Retinal pigment epithelial cell (primary cell): ENCODE results near the gene SBF1.

Experiments
- DNase-seq: peaks from one replicate; pipeline ENCODE4 v3.0.0-alpha.2; 2010; ENCODE audit warnings: low read depth
- H3K4me3 ChIP-seq: 2 replicates; pipeline ENCODE4 v1.5.1; 2011; ENCODE audit warnings: mild to moderate bottlenecking, low read length, control low read depth, moderate library complexity
- CTCF ChIP-seq: conservative IDR thresholded peaks from 2 replicates; pipeline ENCODE4 v1.5.1; 2011; ENCODE audit warnings: low read depth, low read length, control low read depth, inconsistent platforms

Gene SBF1

GRCh38 chr22:50456466-50457234 lies 18.2 kb downstream of the SBF1 start:
- DNase-seq, result no peak
- TF ChIP-seq CTCF, result peak; percentile 26
- no peak overlapping the region for H3K4me3 ChIP-seq

DNA sequence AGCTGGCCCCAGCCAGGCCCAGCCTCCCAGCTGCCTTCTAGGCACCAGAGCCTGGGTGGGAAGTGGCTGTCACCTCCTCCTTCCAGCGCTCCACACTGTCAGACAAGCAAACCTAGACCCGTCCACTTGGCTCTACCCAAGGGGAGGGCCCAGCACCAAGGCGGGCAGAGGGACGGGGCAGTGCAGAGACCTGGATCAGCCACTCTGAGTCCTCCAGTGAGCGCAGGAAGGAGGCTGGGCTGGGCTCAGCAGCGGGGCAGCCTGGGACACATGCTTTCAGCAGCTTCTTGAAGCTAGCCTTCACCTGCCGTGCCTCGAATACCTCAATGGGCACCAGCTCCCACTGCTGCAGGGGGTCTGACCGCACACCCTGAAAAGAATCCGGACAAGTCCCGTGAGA lies 18.8 kb downstream of the SBF1 start:
- no peak for DNase-seq
- no peak overlapping the region for H3K4me3 ChIP-seq
- TF ChIP-seq CTCF, result no peak

DNA sequence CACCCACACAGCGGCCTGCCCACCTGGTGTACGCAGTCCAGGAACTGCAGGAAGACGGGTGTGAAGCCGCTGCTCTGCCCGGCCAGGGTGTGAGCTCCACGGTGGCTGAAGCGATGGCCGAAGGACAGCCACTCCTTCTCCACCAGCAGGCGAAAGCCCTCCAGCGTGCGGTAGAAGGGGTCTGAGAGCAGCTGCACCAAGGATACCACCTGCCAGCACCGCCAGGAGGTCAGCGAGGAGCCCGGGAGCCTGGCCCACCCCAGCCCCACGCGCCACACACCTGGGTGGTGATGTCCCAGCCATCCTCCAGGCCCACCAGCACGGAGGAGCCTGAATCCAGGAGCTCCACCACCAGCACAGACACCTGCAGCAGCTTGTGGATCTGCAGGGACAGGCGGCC lies 19.6 kb downstream of the SBF1 start:
- no peak for DNase-seq
- no peak overlapping the region for H3K4me3 ChIP-seq
- no peak for TF ChIP-seq CTCF

DNA sequence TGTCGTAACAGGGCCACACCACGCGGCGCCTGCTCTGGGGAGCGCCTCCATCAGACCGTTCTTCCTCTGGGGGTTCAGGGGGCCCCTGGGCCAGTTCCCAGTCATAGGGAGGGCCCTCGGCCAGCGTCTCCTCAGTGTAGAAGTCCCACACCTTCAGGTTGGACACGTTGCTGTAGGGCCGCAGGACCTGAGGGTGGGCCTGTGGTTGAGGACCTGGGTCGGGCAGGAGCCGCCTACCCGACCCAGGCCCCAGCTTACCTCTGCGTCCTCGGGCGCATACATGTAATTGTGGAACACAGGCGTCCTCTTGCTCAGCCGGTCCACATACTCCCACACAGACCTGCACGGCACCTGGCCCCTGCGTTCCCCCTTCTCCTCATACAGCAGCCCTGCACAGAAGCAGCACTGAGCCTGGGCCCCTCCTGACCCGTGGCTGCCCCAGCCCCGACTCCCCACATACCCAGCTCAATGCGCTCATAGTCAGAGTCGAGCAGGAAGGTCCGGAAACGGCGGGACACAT lies 20.2 kb downstream of the SBF1 start:
- no peak overlapping the region for H3K4me3 ChIP-seq
- no peak for DNase-seq
- no peak for TF ChIP-seq CTCF

GRCh38 chr22:50452649-50453048 lies 22.2 kb downstream of the SBF1 start:
- no peak for TF ChIP-seq CTCF
- DNase-seq, result no peak

GRCh38 chr22:50447576-50448551 lies 27.0 kb downstream of the SBF1 start:
- H3K4me3 ChIP-seq, result no peak overlapping the region
- no peak for TF ChIP-seq CTCF
- no peak for DNase-seq

More at GRCh38 chr22:50452649-50453048, 22.2 kb downstream of the SBF1 start:
- no peak overlapping the region for H3K4me3 ChIP-seq
